Omental fat pad (tissue), 4 donors: ENCODE results near the gene TC2N. TPM values are rescaled to one million over a fixed set of nuclear protein-coding genes. Genes with fewer than 3 reads are reported as not detected.

Experiments
- ATAC-seq: fragments of 150-250 bp; one replicate; pipeline ENCODE4 v1.9.1; 2016; ENCODE audit warnings: mild to moderate bottlenecking, moderate library complexity; ENCODE audit not compliant: low FRiP score
- DNase-seq: peaks from one replicate; pipeline ENCODE4 v3.0.0-alpha.2; 2019; ENCODE audit warnings: low spot score
- CTCF ChIP-seq, 3 donors: fragments of 450-650 bp; IDR thresholded peaks; one replicate each; pipeline ENCODE4 v1.5.1; 2016 to 2017; ENCODE audit warnings: antibody characterized with exemption in 3 of 3, mild to moderate bottlenecking in 3 of 3, moderate library complexity in 2 of 3
- total RNA-seq, 4 donors: library from RNA; depleted of rRNA; stranded (reverse); fragments of >200 nt; gene quantifications; one replicate each; pipeline ENCODE4 v1.1.0, GENCODE V29; 2016

Gene TC2N
- total RNA-seq, 4 donors from 2014 or later, result 26.8 to 106 (median 49.3) TPM

DNA sequence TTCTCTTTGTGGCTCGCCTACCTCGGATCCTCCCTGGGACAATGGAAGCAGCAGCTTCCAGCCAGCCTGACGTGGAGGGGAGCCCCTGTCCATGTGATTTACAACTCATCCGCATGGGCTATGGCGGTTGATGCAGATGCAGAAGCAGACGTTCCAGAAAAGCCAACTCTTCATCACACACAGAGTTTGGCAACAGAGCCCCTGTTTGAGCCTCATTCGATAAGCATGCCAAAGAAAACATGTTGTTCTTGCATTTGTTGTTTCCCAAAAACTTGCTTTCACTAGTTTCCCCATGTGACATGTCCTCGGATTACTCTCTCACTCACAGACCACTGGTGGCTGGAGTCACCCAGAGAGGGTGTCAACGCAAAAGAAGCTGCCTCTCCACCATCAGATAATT is 16.4 kb upstream of the TC2N start:
- no peak for TF ChIP-seq CTCF (IDR thresholded peaks at IDR 0.05)
- ATAC-seq (peak; percentile 35), DNase-seq (no peak)

DNA sequence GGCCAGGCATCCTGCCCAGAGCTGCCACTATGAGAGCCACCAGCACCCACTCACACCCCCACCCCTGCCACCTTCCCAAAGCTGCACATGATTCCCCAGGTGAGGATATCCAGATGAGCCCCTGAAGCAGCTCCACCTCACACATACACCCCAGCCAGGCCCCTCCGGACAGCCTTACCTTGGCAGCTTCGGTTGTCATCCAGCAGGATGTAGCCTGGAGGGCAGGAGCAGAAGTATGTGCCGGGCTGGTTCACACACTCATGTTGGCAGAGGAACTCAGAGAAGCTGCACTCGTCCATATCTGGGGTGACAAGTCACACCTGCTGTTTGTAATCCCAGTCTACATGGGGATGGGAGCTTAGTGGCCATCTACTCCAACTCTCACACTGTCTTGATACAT is 15.4 kb upstream of the TC2N start:
- no peak for TF ChIP-seq CTCF (IDR thresholded peaks at IDR 0.05)
- DNase-seq (no peak), ATAC-seq (no peak)

DNA sequence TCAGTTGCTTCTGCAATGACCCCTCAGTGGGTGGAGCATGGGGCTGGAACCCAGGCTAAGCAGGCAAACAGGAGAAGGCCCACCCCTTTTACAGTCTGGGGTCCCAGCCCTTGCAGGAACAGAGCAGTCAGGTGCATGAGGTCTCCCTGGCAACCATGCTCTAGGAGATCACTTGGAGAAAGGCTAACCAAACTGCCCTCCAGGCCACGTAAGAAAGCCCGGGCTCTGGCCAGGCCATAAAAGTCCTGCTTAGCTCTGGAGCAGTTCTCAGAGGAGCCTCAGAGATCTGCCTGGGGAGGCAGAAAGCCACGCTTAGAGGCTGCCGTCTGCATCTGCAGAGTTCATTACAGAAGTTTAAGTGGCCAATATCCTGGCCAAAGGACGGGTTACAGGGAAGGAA is 15.0 kb upstream of the TC2N start:
- no peak for DNase-seq
- no peak for TF ChIP-seq CTCF (IDR thresholded peaks at IDR 0.05)
- ATAC-seq, result no peak

GRCh38 chr14:91879196-91879595 is 11.9 kb upstream of the TC2N start:
- ATAC-seq (no peak), DNase-seq (no peak)
- TF ChIP-seq CTCF (IDR thresholded peaks at IDR 0.05), result no peak

GRCh38 chr14:91878274-91878673 is 10.9 kb upstream of the TC2N start:
- TF ChIP-seq CTCF (IDR thresholded peaks at IDR 0.05), result no peak
- ATAC-seq (no peak), DNase-seq (no peak)

DNA sequence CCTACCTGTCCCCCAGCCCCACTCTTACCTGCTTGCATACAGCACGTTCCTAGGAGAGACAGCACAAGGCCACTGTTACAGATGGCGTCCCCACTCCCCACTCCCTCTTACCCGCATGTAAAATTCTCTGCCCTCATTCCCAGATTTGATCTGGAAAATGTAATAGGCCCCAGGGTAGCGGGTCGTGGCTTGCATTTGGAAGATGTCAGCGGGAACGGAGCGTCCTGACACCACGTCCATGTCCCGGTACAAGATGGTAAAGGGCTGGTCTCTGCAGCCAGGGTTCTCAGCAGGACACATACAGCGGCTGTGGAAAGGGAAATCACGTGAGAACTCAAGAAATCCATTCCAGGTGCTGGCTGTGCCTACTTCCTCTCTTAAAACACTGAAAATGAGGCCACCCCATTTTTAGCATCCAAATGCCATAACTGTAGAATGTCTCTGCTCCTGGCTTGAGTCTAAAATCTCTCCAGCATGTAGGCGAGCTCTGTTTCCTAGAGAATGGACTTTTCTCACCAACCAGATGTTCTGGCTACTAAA is 10.1 kb upstream of the TC2N start:
- ATAC-seq, result no peak
- no peak for DNase-seq
- TF ChIP-seq CTCF (IDR thresholded peaks at IDR 0.05), result no peak

DNA sequence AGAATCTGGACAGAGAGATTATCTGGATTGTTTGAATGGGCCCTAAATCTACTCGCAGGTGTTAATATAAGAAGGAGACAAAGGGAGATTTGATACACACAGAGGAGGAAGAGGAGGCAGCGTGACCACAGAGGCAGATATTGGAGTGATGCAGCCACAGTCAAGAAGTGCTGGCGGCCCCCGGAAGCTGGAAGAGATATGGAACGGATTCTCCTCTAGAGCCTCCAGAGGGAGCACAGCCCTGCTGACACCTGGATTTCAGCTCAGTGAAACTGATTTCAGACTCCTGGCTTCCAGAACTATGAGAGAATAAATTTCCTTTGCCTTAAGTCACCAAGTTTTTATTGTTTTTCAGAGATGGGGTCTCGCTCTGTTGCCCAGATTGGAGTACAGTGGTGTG is 9.2 kb upstream of the TC2N start:
- no peak for TF ChIP-seq CTCF (IDR thresholded peaks at IDR 0.05)
- ATAC-seq, result no peak
- DNase-seq, result no peak
